Gastroesophageal sphincter (tissue), 4 donors: ENCODE results near the gene ZNF555. TPM values are rescaled to one million over a fixed set of nuclear protein-coding genes. Genes with fewer than 3 reads are reported as not detected.
"Not testable (repeated sequence)": the region's sequence is repeated elsewhere in the genome, so short reads cannot be mapped to it uniquely, and the experiment has no call there.

Experiments used
- ATAC-seq: fragments of 150-250 bp; one replicate; pipeline ENCODE4 v1.9.1; 2016; ENCODE audit warnings: mild to moderate bottlenecking, moderate library complexity
- H3K27ac ChIP-seq, 4 donors: fragments of 200-600 bp; sonication (generic) in 3 of 4; 1 replicate in 3 of 4; 2 replicates in 1 of 4; pipeline ENCODE4 v1.5.1; 2016 to 2019
- H3K27me3 ChIP-seq: fragments of 200-600 bp; sonication (generic); one replicate; pipeline ENCODE4 v1.5.1; 2019
- H3K36me3 ChIP-seq, 2 donors: fragments of 200-600 bp; sonication (generic); one replicate each; pipeline ENCODE4 v1.5.1; 2019; ENCODE audit warnings: control low read depth in 1 of 2
- H3K4me1 ChIP-seq, 3 donors: fragments of 200-600 bp; sonication (generic); 1 replicate in 2 of 3; 2 replicates in 1 of 3; pipeline ENCODE4 v1.5.1; 2016 to 2019; ENCODE audit warnings: control low read depth in 2 of 3
- H3K4me3 ChIP-seq, 2 donors: fragments of 200-600 bp; sonication (generic); one replicate each; pipeline ENCODE4 v1.5.1; 2019; ENCODE audit warnings: mild to moderate bottlenecking in 1 of 2, moderate library complexity in 1 of 2
- H3K9me3 ChIP-seq, 3 donors: fragments of 200-600 bp; sonication (generic); one replicate each; pipeline ENCODE4 v1.5.1; 2017 to 2019; ENCODE audit warnings: control low read depth in 2 of 3
- EP300 ChIP-seq: sonication (generic); formaldehyde crosslinking; IDR thresholded peaks from one replicate; pipeline ENCODE4 v1.6.1; 2017; ENCODE audit warnings: antibody characterized with exemption, mild to moderate bottlenecking
- POLR2A ChIP-seq, 2 donors: fragments of 450-650 bp; IDR thresholded peaks; one replicate each; pipeline ENCODE4 v1.6.1; 2017; ENCODE audit warnings: antibody characterized with exemption in 2 of 2, mild to moderate bottlenecking in 2 of 2, moderate library complexity in 1 of 2
- POLR2AphosphoS5 ChIP-seq: sonication (generic); formaldehyde crosslinking; IDR thresholded peaks from one replicate; pipeline ENCODE4 v1.6.1; 2017; ENCODE audit warnings: antibody characterized with exemption
- WGBS, 2 donors: methylation state at CpG; one replicate each; pipeline ENCODE4 v1.1.5; 2018; ENCODE audit warnings: low coverage in 1 of 2; 5-methylcytosine and 5-hydroxymethylcytosine counted together
- total RNA-seq, 4 donors: library from RNA; depleted of rRNA; stranded (reverse); fragments of >200 nt; gene quantifications; one replicate each; pipeline ENCODE4 v1.1.0, GENCODE V29; 2016
- TF ChIP-seq, protein P1 (sequence below), 4 experiments: fragments of 200-600 bp in 2 of 4; fragments of 450-650 bp in 2 of 4; sonication (generic) in 1 of 4; IDR thresholded peaks; one replicate each; pipeline ENCODE4 v1.5.1; 2017 to 2019; ENCODE audit warnings: antibody characterized with exemption in 4 of 4, mild to moderate bottlenecking in 2 of 4, moderate library complexity in 2 of 4

ZNF555 gene
- total RNA-seq, 4 donors from 2014 or later: 4.2 to 10.9 (median 7.6) TPM

DNA sequence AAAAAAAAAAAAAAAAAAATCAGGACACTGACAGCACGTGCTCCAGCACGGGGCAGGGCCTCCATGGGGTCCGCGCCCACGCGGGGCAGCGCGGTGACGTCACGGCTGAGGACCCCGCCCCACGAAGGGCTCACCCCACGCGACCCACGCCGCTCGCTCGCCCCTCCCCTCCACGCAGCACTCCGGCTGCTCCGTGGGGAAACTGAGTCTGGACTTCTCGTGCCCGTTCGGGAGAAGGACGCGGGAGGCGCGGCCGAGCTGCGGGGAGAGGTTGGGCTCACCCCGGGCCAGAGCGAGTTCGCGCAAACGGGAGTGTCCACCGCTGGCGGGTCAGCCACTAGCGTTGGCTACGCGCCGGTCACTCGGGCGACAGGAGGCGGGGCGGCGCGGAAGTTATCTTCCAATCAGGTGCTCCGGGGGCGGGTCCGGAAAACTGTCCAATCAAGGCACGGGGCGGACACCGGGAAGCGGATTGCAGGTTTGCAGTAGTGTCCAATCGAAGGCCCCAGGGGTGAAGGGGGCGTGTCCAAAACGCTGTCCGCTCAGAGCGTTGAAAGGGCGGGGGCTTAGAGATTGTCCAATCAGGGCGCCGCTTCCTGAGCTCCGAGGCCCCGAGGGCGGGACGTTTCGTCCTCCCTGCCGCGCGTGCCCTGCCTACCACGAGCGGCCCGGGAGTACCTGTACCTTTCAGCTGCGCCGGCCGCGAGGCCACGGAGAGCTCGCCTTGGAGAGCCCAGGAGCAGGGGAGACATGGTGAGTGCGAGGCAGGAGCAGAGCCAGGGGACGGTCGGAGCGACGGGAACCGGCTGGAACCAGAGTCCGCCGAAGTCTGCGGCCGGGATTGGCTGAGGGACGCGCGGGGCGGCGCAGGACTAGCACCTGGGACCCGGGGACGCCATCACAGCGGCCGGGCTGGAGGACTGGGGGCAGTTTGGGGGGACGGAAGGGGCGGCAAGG is 59.3 kb downstream of the ZNF555 start, which contains the start of gene ZNF57:
Gene ZNF57, plus strand, starts transcription at position 633 of the 957 bp plus-strand sequence. Its CDS starts 118 bp downstream, at position 751.
- H3K9me3 ChIP-seq: peaks cover 0 to 13% (median 0%) of the 10 kb centered on the region in 3 donors
- peak within 1 kb of the TSS; percentile 60 to 70 for H3K4me3 ChIP-seq
- peak within 1 kb of the TSS; percentile 73 to 96 (median 84) for H3K27ac ChIP-seq
- no peaks in the 10 kb centered on the region for H3K27me3 ChIP-seq
- peak; percentile 99 for ATAC-seq
- 0% methylated on average over 2 of the region's 100 CpGs; no CpG with 5 or more reads in 1 of the 2 donors for WGBS, 2 donors
- no peaks in the 10 kb centered on the region for H3K36me3 ChIP-seq
- TF ChIP-seq POLR2AphosphoS5 (peak; percentile 38), EP300 (no peak), POLR2A (IDR thresholded peaks at IDR 0.05) (peak; percentile 21 to 26)
- TF ChIP-seq, protein P1, sequence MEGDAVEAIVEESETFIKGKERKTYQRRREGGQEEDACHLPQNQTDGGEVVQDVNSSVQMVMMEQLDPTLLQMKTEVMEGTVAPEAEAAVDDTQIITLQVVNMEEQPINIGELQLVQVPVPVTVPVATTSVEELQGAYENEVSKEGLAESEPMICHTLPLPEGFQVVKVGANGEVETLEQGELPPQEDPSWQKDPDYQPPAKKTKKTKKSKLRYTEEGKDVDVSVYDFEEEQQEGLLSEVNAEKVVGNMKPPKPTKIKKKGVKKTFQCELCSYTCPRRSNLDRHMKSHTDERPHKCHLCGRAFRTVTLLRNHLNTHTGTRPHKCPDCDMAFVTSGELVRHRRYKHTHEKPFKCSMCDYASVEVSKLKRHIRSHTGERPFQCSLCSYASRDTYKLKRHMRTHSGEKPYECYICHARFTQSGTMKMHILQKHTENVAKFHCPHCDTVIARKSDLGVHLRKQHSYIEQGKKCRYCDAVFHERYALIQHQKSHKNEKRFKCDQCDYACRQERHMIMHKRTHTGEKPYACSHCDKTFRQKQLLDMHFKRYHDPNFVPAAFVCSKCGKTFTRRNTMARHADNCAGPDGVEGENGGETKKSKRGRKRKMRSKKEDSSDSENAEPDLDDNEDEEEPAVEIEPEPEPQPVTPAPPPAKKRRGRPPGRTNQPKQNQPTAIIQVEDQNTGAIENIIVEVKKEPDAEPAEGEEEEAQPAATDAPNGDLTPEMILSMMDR (IDR thresholded peaks at IDR 0.05): peak in 1 of 4 experiments; percentile 19
- peaks cover 0 to 15% (median 7%) of the 10 kb centered on the region in 3 donors for H3K4me1 ChIP-seq

- 81 to 87% methylated on average over 3 to 6 of the region's 13 CpGs for WGBS, 2 donors
- Histone ChIP-seq H3K27me3 (no peaks in the 10 kb centered on the region), H3K9me3 (no peaks in the 10 kb centered on the region), H3K4me1 (peaks cover 0 to 15% (median 7%) of the 10 kb centered on the region in 3 donors), H3K36me3 (no peaks in the 10 kb centered on the region), H3K27ac (no peak overlapping the region), H3K4me3 (no peak overlapping the region)
- TF ChIP-seq POLR2A (IDR thresholded peaks at IDR 0.05): no peak
- no peak for ATAC-seq
Observed at GRCh38 chr19:2902590-2903218, 61.4 kb downstream of the ZNF555 start.

DNA sequence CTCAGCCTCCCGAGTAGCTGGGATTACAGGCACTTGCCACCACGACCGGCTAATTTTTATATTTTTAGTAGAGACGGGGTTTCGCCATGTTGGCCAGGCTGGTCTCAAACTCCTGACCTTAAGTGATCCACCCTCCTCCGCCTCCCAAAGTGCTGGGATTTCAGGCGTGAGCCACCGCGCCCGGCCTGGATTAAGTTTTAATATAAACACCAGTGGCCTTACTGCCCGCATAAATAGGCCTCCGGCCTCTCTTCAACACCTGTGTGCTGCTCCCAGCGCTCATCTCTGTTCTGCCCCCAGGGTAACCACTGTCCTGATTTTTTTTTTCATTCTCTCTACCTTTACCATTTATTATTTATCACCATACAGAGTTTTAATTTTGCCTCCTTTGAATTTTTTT is 62.1 kb downstream of the ZNF555 start:
- not testable (repeated sequence) for H3K9me3 ChIP-seq, H3K4me3 ChIP-seq, H3K27ac ChIP-seq, ATAC-seq, H3K36me3 ChIP-seq, H3K27me3 ChIP-seq
- 94 to 95% methylated on average over 5 to 13 of the region's 13 CpGs for WGBS, 2 donors
- H3K4me1 ChIP-seq: peaks cover 0 to 15% (median 7%) of the 10 kb centered on the region in 3 donors

- Histone ChIP-seq H3K4me3 (no peak overlapping the region), H3K27me3 (no peaks in the 10 kb centered on the region), H3K9me3 (no peaks in the 10 kb centered on the region), H3K4me1 (peaks cover 0 to 15% (median 7%) of the 10 kb centered on the region in 3 donors), H3K27ac (no peak overlapping the region), H3K36me3 (no peaks in the 10 kb centered on the region)
- no peak for ATAC-seq
- TF ChIP-seq POLR2AphosphoS5: no peak
- no peak for TF ChIP-seq EP300
- no peak for TF ChIP-seq POLR2A (IDR thresholded peaks at IDR 0.05)
- TF ChIP-seq, protein P1 (IDR thresholded peaks at IDR 0.05): no peak
- WGBS, 2 donors: 77 to 90% methylated on average over 5 to 6 of the region's 11 CpGs
Observed at GRCh38 chr19:2905918-2906519, 64.7 kb downstream of the ZNF555 start.

DNA sequence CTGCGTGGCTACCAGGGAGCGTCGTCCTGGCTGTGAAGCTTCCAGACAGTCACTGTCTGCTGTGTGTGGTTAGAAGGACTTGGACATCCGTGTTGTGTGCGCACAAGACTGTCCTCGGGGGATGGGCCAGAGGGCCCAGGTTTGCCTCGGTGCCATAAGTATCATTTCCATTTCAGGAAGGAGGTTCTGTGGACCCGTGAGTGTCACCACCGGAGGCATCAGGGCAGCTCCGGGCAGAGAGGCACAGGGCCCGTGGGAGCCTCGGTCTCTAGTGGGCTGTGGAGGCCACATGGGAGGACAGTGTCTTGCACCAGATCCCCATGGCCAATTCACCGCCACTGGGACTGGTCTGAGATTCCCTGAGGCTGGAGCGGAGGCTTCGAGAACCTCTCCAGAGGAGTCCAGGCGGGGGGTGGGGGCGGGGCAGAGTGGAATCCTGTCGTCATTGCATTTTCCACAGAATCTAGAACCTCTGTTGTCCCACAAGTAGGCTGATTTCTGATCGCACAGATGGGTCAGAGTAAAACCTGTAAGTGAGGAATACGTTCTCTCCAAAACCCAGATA is 65.4 kb downstream of the ZNF555 start:
- no peaks in the 10 kb centered on the region for H3K27me3 ChIP-seq
- no peaks in the 10 kb centered on the region for H3K9me3 ChIP-seq
- no peaks in the 10 kb centered on the region for H3K36me3 ChIP-seq
- TF ChIP-seq, protein P1 (IDR thresholded peaks at IDR 0.05): no peak
- no peak for TF ChIP-seq POLR2A (IDR thresholded peaks at IDR 0.05)
- no peak for TF ChIP-seq EP300
- TF ChIP-seq POLR2AphosphoS5: no peak
- no peak overlapping the region for H3K4me3 ChIP-seq
- H3K4me1 ChIP-seq: peaks cover 0 to 9% (median 1%) of the 10 kb centered on the region in 3 donors
- ATAC-seq: no peak
- WGBS, 2 donors: 76 to 94% methylated on average over 4 to 5 of the region's 20 CpGs
- H3K27ac ChIP-seq: no peak overlapping the region

Other genes with a start within 250 kb of the ZNF555 start
- 10 to 100 TPM in 2 of 4 donors, 1 to 10 TPM in 2; 4.7 to 15.6 (median 9.2) TPM for gene GNG7, start 138.8 kb upstream of the ZNF555 start, total RNA-seq
- gene DIRAS1, start 120.1 kb upstream of the ZNF555 start, total RNA-seq: 10 to 100 TPM in 3 of 4 donors, 1 to 10 TPM in 1; 4.7 to 25.8 (median 11.7) TPM
- 10 to 100 TPM; 26.3 to 42.7 (median 30.7) TPM for gene SLC39A3, start 101.5 kb upstream of the ZNF555 start, total RNA-seq
- gene SGTA, start 58.2 kb upstream of the ZNF555 start, total RNA-seq: 10 to 100 TPM; 45.3 to 65.5 (median 47.2) TPM
- gene THOP1, start 56.0 kb upstream of the ZNF555 start, total RNA-seq: 10 to 100 TPM; 26.9 to 58.4 (median 38.7) TPM
- 1 to 10 TPM; 3.5 to 7.8 (median 5.5) TPM for gene ZNF554, start 21.6 kb upstream of the ZNF555 start, total RNA-seq
- gene ZNF556, start 25.9 kb downstream of the ZNF555 start, total RNA-seq: under 1 TPM in 3 of 4 donors, not detected in 1; 0.27 to 0.47 (median 0.27) TPM
- gene ZNF57, start 59.5 kb downstream of the ZNF555 start, total RNA-seq: 1 to 10 TPM; 1.3 to 3.8 (median 2.8) TPM
- gene ZNF77, start 103.5 kb downstream of the ZNF555 start, total RNA-seq: 1 to 10 TPM; 2.2 to 6.8 (median 3.4) TPM
- under 1 TPM in 3 of 4 donors, not detected in 1; 0.19 to 0.64 (median 0.40) TPM for gene TLE6, start 136.1 kb downstream of the ZNF555 start, total RNA-seq
- gene TLE2, start 187.8 kb downstream of the ZNF555 start, total RNA-seq: 10 to 100 TPM; 27.1 to 46.1 (median 34.4) TPM
- 100 to 1,000 TPM; 502 to 905 (median 558) TPM for gene TLE5, start 221.0 kb downstream of the ZNF555 start, total RNA-seq